22Rv1 (cell line): Measurements from ENCODE around the gene SUPT5H.

Source experiments
- CTCF ChIP-seq: fragments of 450-650 bp; IDR thresholded peaks from 2 replicates; pipeline ENCODE4 v1.5.1; 2017; ENCODE audit warnings: mild to moderate bottlenecking
- ZFX ChIP-seq: fragments of 450-650 bp; IDR thresholded peaks from 2 replicates; pipeline ENCODE4 v1.6.1; 2017; ENCODE audit warnings: antibody characterized with exemption, borderline replicate concordance

GRCh38 chr19:39508629-39509028 lies 63.2 kb downstream of the SUPT5H start:
- TF ChIP-seq CTCF (no peak), ZFX (no peak)
